ENCODE results near the gene OR10A6. TPM values are rescaled to one million over a fixed set of nuclear protein-coding genes. Genes with fewer than 3 reads are reported as not detected.

OR10A6 gene
- total RNA-seq, 4 donors from 2014 or later, result not detected

DNA sequence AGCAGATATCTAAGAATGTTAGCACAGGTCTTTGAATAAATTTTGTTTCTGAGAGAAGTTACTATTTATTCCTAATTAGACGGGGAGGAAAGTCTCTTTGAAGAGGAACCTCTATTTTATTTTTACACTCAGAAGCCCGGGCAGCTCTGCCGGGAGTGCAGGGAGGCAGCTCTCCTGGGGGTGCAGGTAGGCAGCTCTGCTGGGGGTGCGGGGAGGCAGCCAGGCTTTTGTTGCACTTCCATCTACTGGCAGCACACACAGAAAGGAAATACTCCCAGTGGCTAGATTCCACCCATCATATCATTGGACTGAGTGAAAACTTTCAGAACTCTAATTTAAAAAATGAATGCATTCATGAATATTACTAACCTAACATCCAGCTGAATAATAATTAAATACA is 24.6 kb downstream of the OR10A6 start:
- no peak overlapping the region for H3K27ac ChIP-seq
- no peaks in the 10 kb centered on the region for H3K9me3 ChIP-seq
- H3K36me3 ChIP-seq, result no peaks in the 10 kb centered on the region
- TF ChIP-seq POLR2A (IDR thresholded peaks at IDR 0.05) (no peak), CTCF (IDR thresholded peaks at IDR 0.05) (no peak)
- H3K27me3 ChIP-seq, result no peaks in the 10 kb centered on the region
- H3K4me3 ChIP-seq, result no peak overlapping the region
- no peak for DNase-seq
- no peaks in the 10 kb centered on the region for H3K4me1 ChIP-seq
- intact Hi-C loops (cut with DNase I; ENCODE audit: low total_unique reads), result no loop called here

DNA sequence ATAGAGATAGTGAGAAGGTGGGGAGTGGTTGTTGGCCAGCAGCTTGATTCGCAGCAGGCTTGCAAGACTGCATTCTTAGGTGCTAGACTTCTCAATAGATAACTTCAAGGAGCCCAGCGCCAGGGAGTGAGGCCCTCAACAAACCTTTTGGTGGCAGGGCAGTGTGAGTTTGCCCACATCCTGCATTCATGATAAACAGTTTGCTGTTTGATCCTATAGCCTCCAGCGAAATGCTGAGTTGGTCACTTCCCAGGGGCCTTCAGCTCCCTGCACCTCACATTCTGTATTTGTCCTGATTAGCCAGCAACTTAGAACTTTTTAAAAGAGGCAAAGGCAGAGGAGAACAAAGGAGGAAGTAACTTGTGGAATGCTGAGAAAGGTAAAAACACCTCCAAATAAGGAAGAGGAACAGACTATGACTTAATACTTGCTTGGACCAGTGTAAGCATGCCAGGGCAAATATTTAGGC is 25.1 kb downstream of the OR10A6 start:
- Histone ChIP-seq H3K27me3 (no peaks in the 10 kb centered on the region), H3K9me3 (no peaks in the 10 kb centered on the region), H3K4me1 (no peaks in the 10 kb centered on the region), H3K27ac (no peak overlapping the region), H3K4me3 (no peak overlapping the region), H3K36me3 (no peaks in the 10 kb centered on the region)
- intact Hi-C loops (cut with DNase I; ENCODE audit: low total_unique reads), result no loop called here
- TF ChIP-seq POLR2A (IDR thresholded peaks at IDR 0.05) (no peak), CTCF (IDR thresholded peaks at IDR 0.05) (no peak)
- DNase-seq, result no peak

DNA sequence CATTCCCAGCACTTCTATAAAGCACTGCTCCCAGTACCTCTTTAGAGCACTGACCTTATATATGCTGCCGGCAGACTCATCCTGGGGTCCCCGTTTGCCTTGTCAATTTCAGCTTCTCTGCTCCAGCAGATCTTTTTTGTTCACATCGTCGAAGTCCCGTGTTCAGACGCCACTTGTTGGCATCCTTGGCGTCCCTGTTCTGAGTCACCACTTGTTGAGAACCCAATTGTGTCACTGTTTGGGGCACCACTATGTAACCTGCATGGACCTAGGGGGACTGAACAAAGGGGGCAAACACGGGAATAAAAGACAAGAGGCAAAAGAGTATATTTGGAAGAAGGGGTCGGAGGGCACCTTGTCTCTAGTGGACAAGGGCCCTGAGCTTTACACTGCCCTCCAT is 25.5 kb downstream of the OR10A6 start:
- no peaks in the 10 kb centered on the region for H3K27me3 ChIP-seq
- no peak overlapping the region for H3K27ac ChIP-seq
- H3K4me3 ChIP-seq, result no peak overlapping the region
- no peak for DNase-seq
- intact Hi-C loops (cut with DNase I; ENCODE audit: low total_unique reads), result no loop called here
- TF ChIP-seq POLR2A (IDR thresholded peaks at IDR 0.05) (no peak), CTCF (IDR thresholded peaks at IDR 0.05) (no peak)
- no peaks in the 10 kb centered on the region for H3K9me3 ChIP-seq
- no peaks in the 10 kb centered on the region for H3K36me3 ChIP-seq
- no peaks in the 10 kb centered on the region for H3K4me1 ChIP-seq

DNA sequence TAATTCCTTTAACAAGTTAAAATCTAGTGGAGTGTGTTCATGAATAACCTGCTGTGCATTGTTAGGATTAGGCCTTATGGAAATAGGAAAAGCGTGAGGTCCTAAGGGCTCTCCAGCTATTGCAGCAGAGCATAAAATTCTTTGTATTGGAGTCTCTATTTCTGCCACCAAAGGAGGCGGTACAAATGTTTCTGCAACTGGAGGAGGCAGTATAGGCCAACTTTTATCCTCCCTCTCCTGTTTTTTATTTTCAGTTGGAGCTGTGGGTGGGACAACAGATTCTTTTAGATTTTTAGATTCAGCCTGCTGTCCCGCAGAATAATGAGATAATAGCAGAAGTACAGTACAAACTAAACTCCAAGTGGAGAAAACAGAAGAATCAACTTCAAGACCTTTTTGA is 26.2 kb downstream of the OR10A6 start:
- Histone ChIP-seq H3K36me3 (no peaks in the 10 kb centered on the region), H3K27ac (no peak overlapping the region), H3K4me3 (no peak overlapping the region), H3K9me3 (no peaks in the 10 kb centered on the region), H3K4me1 (no peaks in the 10 kb centered on the region), H3K27me3 (no peaks in the 10 kb centered on the region)
- TF ChIP-seq CTCF (IDR thresholded peaks at IDR 0.05) (no peak), POLR2A (IDR thresholded peaks at IDR 0.05) (no peak)
- DNase-seq, result no peak
- intact Hi-C loops (cut with DNase I; ENCODE audit: low total_unique reads), result no loop called here

DNA sequence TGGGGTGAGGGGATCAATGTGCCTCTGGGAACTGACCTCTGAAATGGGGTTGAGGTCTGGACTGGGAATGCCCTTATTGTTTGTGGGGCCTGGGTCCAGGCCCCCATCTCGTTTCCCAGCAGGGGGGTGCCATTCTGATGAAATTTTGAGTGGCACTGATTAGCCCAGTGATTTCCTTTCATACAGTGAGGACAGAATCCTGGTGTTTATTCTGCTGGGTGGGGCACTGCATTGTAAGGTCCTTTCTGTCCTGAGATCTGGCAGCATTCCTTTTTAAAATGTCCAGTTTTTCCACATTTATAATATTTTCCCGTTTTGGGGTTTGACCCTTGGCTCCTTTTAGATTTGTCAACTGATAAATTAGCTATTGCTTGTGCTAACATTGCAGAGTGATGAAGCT is 27.1 kb downstream of the OR10A6 start:
- no peak for TF ChIP-seq POLR2A (IDR thresholded peaks at IDR 0.05)
- no peak for TF ChIP-seq CTCF (IDR thresholded peaks at IDR 0.05)
- no peak for DNase-seq
- H3K4me3 ChIP-seq, result no peak overlapping the region
- no peaks in the 10 kb centered on the region for H3K36me3 ChIP-seq
- intact Hi-C loops (cut with DNase I; ENCODE audit: low total_unique reads), result no loop called here
- no peak overlapping the region for H3K27ac ChIP-seq
- H3K27me3 ChIP-seq, result no peaks in the 10 kb centered on the region
- H3K4me1 ChIP-seq, result no peaks in the 10 kb centered on the region
- H3K9me3 ChIP-seq, result no peaks in the 10 kb centered on the region

Measured in uterus (tissue), 4 donors.